Panc1 (cell line): ENCODE results near the gene DPP8. TPM values are rescaled to one million over a fixed set of nuclear protein-coding genes. Genes with fewer than 3 reads are reported as not detected.

Experiments used
- ATAC-seq: fragments of 200-7000 bp; cut with Tn5 transposase; 2 replicates; pipeline ENCODE4 v1.9.1; 2020; ENCODE audit warnings: mild to moderate bottlenecking, moderate library complexity
- BruUV-seq: library from RNA; stranded (reverse); fragments of 400-500 nt; replicated peaks from 2 replicates; lab custom pipeline; 2021; lab: Mats Ljungman, UMichigan
- CTCF ChIA-PET: fragments of 300-600 bp; sonication (Branson Sonifier 250); formaldehyde crosslinking; loops from one replicate; lab custom pipeline; 2022; ENCODE audit warnings: antibody characterized with exemption; lab: Charles Lee
- POLR2A ChIA-PET: fragments of 300-600 bp; sonication (Branson Sonifier 250); formaldehyde crosslinking; loops from one replicate; lab custom pipeline; 2022; ENCODE audit warnings: antibody characterized with exemption; lab: Charles Lee
- DNase-seq: peaks from one replicate; pipeline ENCODE4 v3.0.0-alpha.2; 2010; ENCODE audit warnings: low read depth, low spot score
- H3K27ac ChIP-seq: 2 replicates; pipeline ENCODE4 v1.5.1; 2011; ENCODE audit warnings: mild to moderate bottlenecking, low read length, inconsistent platforms
- H3K27me3 ChIP-seq: fragments of 200-500 bp; sonication (Bioruptor generic); 2 replicates; pipeline ENCODE4 v1.6.0; 2014; ENCODE audit warnings: low read length, inconsistent platforms; ENCODE audit not compliant: control insufficient read depth, insufficient read depth
- H3K36me3 ChIP-seq: fragments of 200-500 bp; sonication (Bioruptor generic); 2 replicates; pipeline ENCODE4 v1.5.1; 2014; ENCODE audit warnings: inconsistent platforms, mild to moderate bottlenecking, low read length, moderate library complexity; ENCODE audit not compliant: control insufficient read depth, insufficient read depth
- H3K4me1 ChIP-seq: 2 replicates; pipeline ENCODE4 v1.5.1; 2011; ENCODE audit warnings: inconsistent platforms, mild to moderate bottlenecking, low read length, moderate library complexity; ENCODE audit not compliant: control insufficient read depth, insufficient read depth
- H3K4me3 ChIP-seq, 2 experiments: 2 replicates each; pipeline ENCODE4 v1.5.1; 2011 to 2012; ENCODE audit warnings: low read depth in 2 of 2, low read length in 2 of 2, mild to moderate bottlenecking in 2 of 2, inconsistent platforms in 1 of 2, moderate library complexity in 1 of 2
- H3K9me3 ChIP-seq: fragments of 200-500 bp; sonication (Bioruptor generic); 2 replicates; pipeline ENCODE4 v1.5.1; 2014; ENCODE audit warnings: low read depth, mild to moderate bottlenecking, inconsistent platforms, low read length, moderate library complexity; ENCODE audit not compliant: control insufficient read depth, insufficient read depth
- CTCF ChIP-seq: fragments of 450-650 bp; IDR thresholded peaks from 2 replicates; pipeline ENCODE4 v1.5.1; 2017; ENCODE audit warnings: mild to moderate bottlenecking
- POLR2AphosphoS5 ChIP-seq: IDR thresholded peaks from 2 replicates; pipeline ENCODE4 v1.6.1; 2012; ENCODE audit warnings: mild to moderate bottlenecking, low read depth, low read length, moderate library complexity
- REST ChIP-seq, 2 experiments: IDR thresholded peaks; 2 replicates each; pipeline ENCODE4 v1.6.1; 2011 to 2012; ENCODE audit warnings: low read depth in 2 of 2, control low read depth in 1 of 2, low read length in 1 of 2, mild to moderate bottlenecking in 1 of 2, moderate library complexity in 1 of 2; ENCODE audit not compliant: insufficient read depth in 1 of 2
- SIN3A ChIP-seq: IDR thresholded peaks from 2 replicates; pipeline ENCODE4 v1.6.1; 2012; ENCODE audit warnings: low read depth, mild to moderate bottlenecking, low read length, moderate library complexity, borderline replicate concordance; ENCODE audit not compliant: insufficient read depth
- TCF7L2 ChIP-seq: IDR thresholded peaks from 2 replicates; pipeline ENCODE4 v1.6.1; 2011; ENCODE audit warnings: mild to moderate bottlenecking, low read depth, low read length, inconsistent platforms
- in situ Hi-C: cut with HindIII; loops from 2 replicates; pipeline ENCODE4 v1.10.0; 2016; ENCODE audit warnings: low sequenced_read_pairs, low pct_unique_long_range_greater_than_20kb
- intact Hi-C: fragments of 100-400 bp; cut with micrococcal nuclease; formaldehyde crosslinking; loops from one replicate; pipeline ENCODE4 v1.10.0; 2022; ENCODE audit not compliant: unreplicated experiment
- total RNA-seq: library from RNA; stranded (reverse); gene quantifications from one replicate; pipeline ENCODE4 v1.2.1, GENCODE V29; 2021; ENCODE audit not compliant: unreplicated experiment

The DPP8 gene
- total RNA-seq, 1 experiment from 2014 or later = 36.2 TPM

GRCh38 chr15:65410972-65411371 lies 106.5 kb downstream of the DPP8 start:
- in situ Hi-C loops = no loop called here
- POLR2A ChIA-PET = no interaction called here
- no peaks in the 10 kb centered on the region for H3K9me3 ChIP-seq
- H3K4me3 ChIP-seq = no peak overlapping the region
- ATAC-seq = no peak
- no TSS peak for BruUV-seq
- no peak overlapping the region for H3K27ac ChIP-seq
- H3K36me3 ChIP-seq = no peaks in the 10 kb centered on the region
- CTCF ChIA-PET = no interaction called here
- TF ChIP-seq REST (IDR thresholded peaks at IDR 0.05; ENCODE audit: insufficient read depth in 1 of 2, low read depth in 2 of 2, low read length in 1 of 2) (no peak), POLR2AphosphoS5 (no peak), CTCF (no peak), TCF7L2 (no peak), SIN3A (no peak)
- no peaks in the 10 kb centered on the region for H3K27me3 ChIP-seq
- intact Hi-C loops = no loop called here
- peaks cover 25% of the 10 kb centered on the region for H3K4me1 ChIP-seq
- DNase-seq = no peak

GRCh38 chr15:65410036-65410435 lies 107.5 kb downstream of the DPP8 start:
- Histone ChIP-seq H3K27ac (no peak overlapping the region), H3K36me3 (no peaks in the 10 kb centered on the region), H3K9me3 (no peaks in the 10 kb centered on the region), H3K4me1 (peaks cover 18% of the 10 kb centered on the region), H3K27me3 (no peaks in the 10 kb centered on the region), H3K4me3 (no peak overlapping the region)
- TF ChIP-seq REST (IDR thresholded peaks at IDR 0.05; ENCODE audit: insufficient read depth in 1 of 2, low read depth in 2 of 2, low read length in 1 of 2) = no peak
- TF ChIP-seq SIN3A = no peak
- TF ChIP-seq POLR2AphosphoS5 = no peak
- no peak for TF ChIP-seq TCF7L2
- no peak for TF ChIP-seq CTCF
- intact Hi-C loops = no loop called here
- DNase-seq (no peak), ATAC-seq (no peak)
- BruUV-seq = no TSS peak
- POLR2A ChIA-PET = no interaction called here
- in situ Hi-C loops = no loop called here
- CTCF ChIA-PET = no interaction called here
